GM18505 (cell line): ENCODE measurements around the gene PTPN3.
"Not testable (repeated sequence)": the region's sequence is repeated elsewhere in the genome, so short reads cannot be mapped to it uniquely, and the experiment has no call there.

ENCODE experiments used
- ATAC-seq: cut with Tn5 transposase; IDR thresholded peaks from one replicate; pipeline ENCODE4 v1.9.1; 2021; ENCODE audit not compliant: unreplicated experiment
- POLR2A ChIP-seq: IDR thresholded peaks from 4 replicates; pipeline ENCODE4 v1.6.1; 2011; ENCODE audit warnings: borderline replicate concordance; ENCODE audit not compliant: insufficient read depth, insufficient read length; ENCODE audit errors: extremely low read depth

PTPN3 gene

GRCh38 chr9:109383356-109383755 lies 114.8 kb downstream of the PTPN3 start:
- TF ChIP-seq POLR2A, result no peak
- ATAC-seq, result no peak

- no peak for ATAC-seq
- TF ChIP-seq POLR2A, result no peak
Measured at GRCh38 chr9:109382585-109382984, 115.5 kb downstream of the PTPN3 start.

- ATAC-seq, result no peak
- no peak for TF ChIP-seq POLR2A
Measured at GRCh38 chr9:109382182-109382581, 115.9 kb downstream of the PTPN3 start.

GRCh38 chr9:109381011-109381729 lies 116.9 kb downstream of the PTPN3 start:
- TF ChIP-seq POLR2A, result no peak
- peak; percentile 70 for ATAC-seq

- ATAC-seq, result no peak
- no peak for TF ChIP-seq POLR2A
Measured at GRCh38 chr9:109379513-109379912, 118.6 kb downstream of the PTPN3 start.

- no peak for ATAC-seq
- no peak for TF ChIP-seq POLR2A
Measured at GRCh38 chr9:109378316-109378715, 119.8 kb downstream of the PTPN3 start.

- no peak for TF ChIP-seq POLR2A
- ATAC-seq, result no peak
Measured at GRCh38 chr9:109372246-109372645, 125.9 kb downstream of the PTPN3 start.

GRCh38 chr9:109371374-109371773 lies 126.7 kb downstream of the PTPN3 start:
- no peak for TF ChIP-seq POLR2A
- no peak for ATAC-seq

- no peak for TF ChIP-seq POLR2A
- peak; percentile 79 for ATAC-seq
Measured at GRCh38 chr9:109369285-109369684, 128.8 kb downstream of the PTPN3 start.

GRCh38 chr9:109360771-109361170 lies 137.3 kb downstream of the PTPN3 start:
- no peak for ATAC-seq
- TF ChIP-seq POLR2A, result no peak

GRCh38 chr9:109358968-109359603 lies 139.0 kb downstream of the PTPN3 start:
- not testable (repeated sequence) for ATAC-seq

GRCh38 chr9:109355564-109356297 lies 142.4 kb downstream of the PTPN3 start:
- no peak for TF ChIP-seq POLR2A
- no peak for ATAC-seq

- no peak for ATAC-seq
- no peak for TF ChIP-seq POLR2A
Measured at GRCh38 chr9:109354190-109354589, 143.9 kb downstream of the PTPN3 start.

GRCh38 chr9:109351032-109351431 lies 147.1 kb downstream of the PTPN3 start:
- ATAC-seq, result no peak
- TF ChIP-seq POLR2A, result no peak

- TF ChIP-seq POLR2A, result no peak
- no peak for ATAC-seq
Measured at GRCh38 chr9:109349421-109349846, 148.7 kb downstream of the PTPN3 start.

GRCh38 chr9:109346904-109347303 lies 151.2 kb downstream of the PTPN3 start:
- ATAC-seq, result no peak
- TF ChIP-seq POLR2A, result no peak
